ENCODE data around the gene APLNR.
"Not testable (repeated sequence)": the region's sequence is repeated elsewhere in the genome, so short reads cannot be mapped to it uniquely, and the experiment has no call there.

The APLNR gene

DNA sequence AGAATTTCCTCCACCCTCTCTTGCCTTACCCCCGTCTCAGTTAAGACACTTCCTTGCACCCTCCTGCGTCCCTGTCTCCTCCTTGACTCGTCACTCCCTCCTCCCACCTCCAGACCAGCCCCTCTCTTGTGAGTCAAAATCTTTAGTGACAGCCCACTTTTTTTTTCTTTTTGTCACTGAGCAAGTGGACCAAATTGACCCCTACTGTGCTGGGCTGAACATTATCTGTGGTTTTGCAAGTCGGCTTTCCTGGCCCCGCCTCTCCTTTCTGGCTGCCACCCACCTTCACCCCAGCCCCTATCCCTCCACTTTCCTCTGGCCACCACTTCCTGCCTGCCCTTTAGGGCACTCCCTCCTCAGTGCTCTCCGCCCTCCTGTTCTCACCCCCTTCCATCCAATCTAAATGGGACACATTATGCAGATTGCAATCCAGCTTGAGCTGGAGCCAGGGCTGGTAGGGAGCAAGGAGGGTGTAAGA is at the start of gene APLNR:
TSS of gene APLNR (minus strand) at position 47 of the 478 bp plus-strand sequence. CDS start 246 bp downstream, outside the sequence.
- no peak for DNase-seq

- no peak for DNase-seq
Measured at GRCh38 chr11:57283231-57283990, 46.4 kb upstream of the APLNR start.

- DNase-seq: not testable (repeated sequence)
Measured at GRCh38 chr11:57281546-57281945, 44.5 kb upstream of the APLNR start.

DNA sequence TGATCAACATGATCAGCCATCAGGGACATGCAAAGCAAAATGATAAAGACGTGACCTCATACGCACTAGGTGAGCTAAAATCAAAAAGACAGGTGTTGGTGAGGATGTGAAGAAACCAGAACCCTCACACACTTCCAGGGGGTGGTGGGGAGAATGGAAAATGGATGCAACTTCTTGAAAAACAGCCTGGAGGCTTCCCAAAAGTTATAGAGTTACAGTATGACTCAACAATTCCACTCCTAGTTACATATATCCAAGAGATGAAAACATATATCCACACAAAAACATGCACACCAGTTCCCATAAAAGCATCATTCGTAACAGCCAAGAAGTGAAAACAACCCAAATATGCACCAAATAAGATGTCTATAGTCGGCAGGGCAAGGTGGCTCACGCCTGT is 42.1 kb upstream of the APLNR start:
- DNase-seq: no peak

- DNase-seq: no peak
Measured at GRCh38 chr11:57278721-57279095, 41.7 kb upstream of the APLNR start.

GRCh38 chr11:57277845-57278720 is 41.0 kb upstream of the APLNR start:
- no peak for DNase-seq

GRCh38 chr11:57276971-57277675 is 40.1 kb upstream of the APLNR start:
- DNase-seq: no peak

GRCh38 chr11:57276169-57276970 is 39.3 kb upstream of the APLNR start:
- no peak for DNase-seq

GRCh38 chr11:57275582-57275981 is 38.5 kb upstream of the APLNR start:
- DNase-seq: no peak

DNA sequence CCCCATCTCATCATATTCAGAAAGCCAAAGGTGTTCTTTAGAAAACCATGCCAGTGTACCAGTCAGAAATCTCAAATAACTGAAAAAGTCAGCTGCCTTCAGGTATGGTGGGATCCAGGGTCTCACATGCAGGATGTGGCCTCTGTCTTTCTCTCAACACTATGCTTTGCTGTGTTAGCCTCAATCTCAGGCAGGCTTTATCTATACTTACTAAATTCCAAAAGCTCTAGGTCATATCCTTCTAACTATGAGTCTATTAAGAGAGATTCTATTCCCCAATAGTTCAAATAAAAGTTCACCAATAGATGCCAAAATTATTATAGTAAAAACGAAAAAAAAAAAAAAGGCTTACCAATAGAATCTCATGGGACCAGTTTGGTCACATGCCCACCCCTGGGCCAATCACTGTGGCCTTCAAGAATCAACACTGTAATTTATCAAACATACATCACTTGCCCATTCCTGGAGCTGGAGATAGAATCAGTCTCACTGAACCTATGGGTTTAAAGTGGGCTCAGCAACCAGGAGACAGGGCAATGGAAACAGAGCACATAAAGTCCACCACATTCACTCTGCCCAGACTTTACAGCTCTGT is 38.0 kb upstream of the APLNR start:
- DNase-seq: no peak

DNA sequence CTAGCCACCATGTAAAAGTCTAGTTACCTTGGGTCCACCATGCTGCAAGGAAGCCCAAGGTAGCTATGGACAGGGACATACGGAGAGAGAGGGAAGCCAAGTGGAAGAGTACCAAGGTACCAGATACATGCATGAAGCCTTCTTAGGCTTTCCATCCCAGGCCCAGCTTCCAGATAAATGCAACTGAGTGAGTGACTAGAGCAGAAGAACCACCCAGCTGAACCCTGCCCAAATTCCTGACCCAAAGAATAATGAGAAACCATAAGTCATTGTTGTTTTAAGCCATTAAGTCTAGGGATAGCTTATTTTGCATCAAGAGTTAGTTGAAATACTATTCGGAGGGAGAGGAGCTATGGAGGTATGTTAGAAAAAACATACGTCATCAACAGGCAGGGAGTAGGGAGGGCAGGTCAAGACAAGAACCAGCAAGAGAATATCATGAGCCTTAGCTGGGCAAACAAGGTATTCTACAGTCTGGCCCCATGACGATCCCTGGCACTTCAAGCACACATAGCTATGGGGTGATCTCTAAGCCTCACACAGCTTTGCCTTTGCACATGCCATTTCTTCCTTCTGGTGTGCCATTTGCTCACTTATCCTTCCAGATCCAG is 36.5 kb upstream of the APLNR start:
- no peak for DNase-seq

GRCh38 chr11:57269571-57270021 is 32.5 kb upstream of the APLNR start:
- DNase-seq: no peak

- no peak for DNase-seq
Measured at GRCh38 chr11:57266157-57266556, 29.1 kb upstream of the APLNR start.

- no peak for DNase-seq
Measured at GRCh38 chr11:57263351-57263750, 26.3 kb upstream of the APLNR start.

DNA sequence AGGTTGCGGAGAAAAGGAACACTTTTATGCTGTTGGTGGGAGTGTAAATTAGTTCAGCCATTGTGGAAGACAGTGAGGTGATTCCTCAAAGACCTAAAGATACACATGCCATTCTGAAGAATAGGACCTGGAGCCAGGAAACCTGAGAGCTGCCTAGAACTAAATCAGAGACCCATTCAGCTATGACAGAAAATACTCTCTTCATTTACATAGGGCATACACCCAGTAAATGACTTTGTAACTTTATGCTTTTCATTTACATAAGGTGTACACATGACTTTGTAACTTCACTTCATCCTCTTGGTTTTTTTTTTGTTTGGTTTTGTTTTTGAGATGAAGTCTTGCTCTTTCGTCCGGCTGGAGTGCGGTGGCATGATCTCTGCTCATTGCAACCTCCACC is 25.1 kb upstream of the APLNR start:
- no peak for DNase-seq

DNA sequence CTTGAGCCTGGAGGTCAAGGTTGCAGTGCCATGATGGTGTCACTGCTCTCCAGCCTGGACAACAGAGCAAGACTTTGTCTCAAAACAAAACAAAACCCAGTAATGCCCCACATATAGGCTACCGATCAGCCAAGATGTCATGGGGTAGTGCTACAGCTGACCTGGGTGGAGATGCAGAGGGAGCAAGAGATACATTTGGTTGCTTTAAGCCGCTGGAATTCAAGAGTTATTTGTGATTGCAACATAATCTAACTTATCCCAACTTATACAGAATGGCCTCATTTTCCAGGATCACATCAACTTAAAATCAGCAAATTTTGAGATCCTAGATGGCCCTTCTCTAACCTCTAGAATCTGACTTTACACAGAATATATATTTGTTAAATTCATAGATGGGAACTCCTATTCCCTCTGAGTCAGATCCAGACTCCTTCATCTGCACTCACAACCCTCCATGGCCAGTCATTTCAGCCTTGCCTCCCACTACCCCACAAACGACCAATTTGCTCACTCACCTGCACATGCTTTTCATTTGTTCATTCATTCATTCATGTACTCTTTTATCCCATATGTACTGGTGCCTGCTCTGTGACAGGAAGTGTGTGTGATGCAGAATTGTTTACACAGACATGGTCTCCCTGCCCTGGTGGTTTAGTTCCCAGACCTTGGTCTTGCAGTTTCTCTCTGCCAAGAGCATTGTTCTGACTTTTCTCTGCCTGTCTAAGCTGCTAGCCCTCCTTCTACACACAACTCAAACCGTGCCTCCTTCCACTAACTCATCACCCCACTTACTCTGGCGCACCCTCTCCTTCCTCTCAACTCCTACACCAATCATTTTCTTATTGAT is 24.1 kb upstream of the APLNR start:
- DNase-seq: no peak

DNA sequence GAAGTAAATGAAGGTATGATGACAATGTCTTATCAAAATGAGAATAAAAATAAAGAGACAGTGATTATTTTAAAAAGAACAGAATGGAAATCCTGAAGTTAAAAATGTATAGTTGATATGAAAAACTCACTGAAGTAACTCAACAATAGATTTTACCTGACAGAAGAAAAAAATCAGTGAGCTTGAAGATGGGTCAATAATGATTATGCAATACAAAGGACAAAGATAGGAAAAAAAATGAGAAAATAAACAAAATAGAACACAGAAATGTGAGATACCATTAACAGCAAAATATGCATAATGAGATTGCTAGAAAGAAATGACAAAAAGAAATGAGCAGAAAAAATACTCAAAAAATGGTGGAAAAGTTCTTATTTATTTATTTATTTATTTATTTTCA is 19.1 kb upstream of the APLNR start:
- no peak for DNase-seq

- no peak for DNase-seq
Measured at GRCh38 chr11:57255618-57256017, 18.6 kb upstream of the APLNR start.

DNA sequence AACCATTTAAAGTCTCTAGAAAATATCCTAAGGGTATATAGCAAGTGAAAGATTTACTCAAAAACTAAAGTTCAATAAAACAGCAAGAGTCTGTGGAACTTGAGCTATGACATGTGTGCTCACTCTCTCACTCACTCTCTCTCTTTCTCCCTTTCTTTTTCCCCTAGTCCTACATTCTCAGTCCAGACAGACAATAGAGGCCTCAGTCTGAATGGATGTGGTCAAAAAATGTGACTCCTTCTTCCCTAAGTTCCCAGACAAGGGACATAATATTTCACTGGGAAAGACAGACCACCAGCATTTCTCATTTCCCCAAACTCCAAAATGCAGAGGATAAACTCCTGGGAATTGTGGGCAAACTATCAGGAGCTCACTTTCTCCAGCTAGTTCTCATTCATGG is 17.6 kb upstream of the APLNR start:
- no peak for DNase-seq

- DNase-seq: no peak
Measured at GRCh38 chr11:57251491-57252104, 14.5 kb upstream of the APLNR start.
